ENCODE measurements around the gene ZDHHC7.

Gene ZDHHC7

DNA sequence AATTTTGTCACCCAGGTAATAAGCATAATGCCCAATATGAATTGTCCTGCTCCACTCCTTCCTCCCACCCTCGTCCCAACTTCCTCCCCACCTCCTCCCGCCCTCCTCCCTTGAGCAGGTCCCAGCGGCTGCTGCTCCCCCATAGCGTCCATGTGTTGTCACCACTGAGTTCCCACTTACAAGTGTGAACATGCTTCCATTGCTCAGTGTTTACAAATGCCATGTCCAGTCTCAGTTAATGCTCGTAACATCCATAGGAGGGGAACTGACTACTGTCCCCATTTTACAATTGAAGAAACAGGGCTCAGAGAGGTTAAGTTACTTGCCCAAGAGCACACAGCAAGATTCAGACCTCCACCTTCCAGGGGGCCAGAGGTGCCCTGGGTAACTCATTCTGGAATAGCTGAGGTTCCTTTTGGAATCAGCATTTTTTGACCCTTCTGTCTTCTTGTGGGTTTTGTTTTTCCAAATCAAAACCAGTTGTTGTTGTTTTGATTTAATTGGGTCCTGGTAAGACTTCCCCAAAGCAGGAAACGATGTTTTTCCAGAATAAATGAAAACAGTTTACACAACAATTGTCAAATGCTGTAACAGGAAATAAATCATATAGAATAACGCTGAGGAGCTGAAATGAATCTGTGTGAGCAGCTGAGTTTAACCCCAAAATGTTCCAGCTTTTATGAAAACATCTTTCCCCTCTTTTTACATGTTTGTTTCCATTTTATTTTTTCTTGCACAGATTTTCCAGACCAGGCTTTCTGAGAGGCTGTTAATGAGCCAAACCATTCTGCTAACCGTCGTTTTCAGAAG is 73.9 kb downstream of the ZDHHC7 start:
- H3K4me1 ChIP-seq (ENCODE audit: insufficient read depth, low read length, severe bottlenecking), result no peaks in the 10 kb centered on the region
- H3K27me3 ChIP-seq (ENCODE audit: insufficient read depth, low read length), result peaks cover 8% of the 10 kb centered on the region
- no peak overlapping the region for H3K4me2 ChIP-seq (ENCODE audit: low read length)
- no peak overlapping the region for H3K9ac ChIP-seq (ENCODE audit: low read length)
- no peaks in the 10 kb centered on the region for H3K36me3 ChIP-seq (ENCODE audit: insufficient read depth, low read length)
- no peaks in the 10 kb centered on the region for H3K9me3 ChIP-seq (ENCODE audit: low read length)
- no peak overlapping the region for H2AFZ ChIP-seq (ENCODE audit: low read length)
- H3K27ac ChIP-seq (ENCODE audit: low read depth, low read length, poor library complexity, severe bottlenecking), result no peak overlapping the region
- H3F3A ChIP-seq (ENCODE audit: insufficient read depth, low read length), result no peaks in the 10 kb centered on the region
- H3K4me3 ChIP-seq (ENCODE audit: low read depth, low read length, poor library complexity, severe bottlenecking), result no peak overlapping the region
- no peaks in the 10 kb centered on the region for H3K79me2 ChIP-seq (ENCODE audit: insufficient read depth, low read length)
- no peaks in the 10 kb centered on the region for H3K9me2 ChIP-seq (ENCODE audit: low read depth, low read length)
- TF ChIP-seq EZH2 (IDR thresholded peaks at IDR 0.05; ENCODE audit: borderline replicate concordance, low read length) (no peak), CTCF (IDR thresholded peaks at IDR 0.05; ENCODE audit: low read length) (no peak)
- no peaks in the 10 kb centered on the region for H4K20me1 ChIP-seq (ENCODE audit: insufficient read depth, low read length)

- Histone ChIP-seq H3K36me3 (ENCODE audit: insufficient read depth, low read length) (no peaks in the 10 kb centered on the region), H3K27ac (ENCODE audit: low read depth, low read length, poor library complexity, severe bottlenecking) (no peak overlapping the region), H3K4me3 (ENCODE audit: low read depth, low read length, poor library complexity, severe bottlenecking) (no peak overlapping the region), H3K4me1 (ENCODE audit: insufficient read depth, low read length, severe bottlenecking) (no peaks in the 10 kb centered on the region), H2AFZ (ENCODE audit: low read length) (no peak overlapping the region), H3K9me2 (ENCODE audit: low read depth, low read length) (no peaks in the 10 kb centered on the region), H3K79me2 (ENCODE audit: insufficient read depth, low read length) (no peaks in the 10 kb centered on the region), H3K27me3 (ENCODE audit: insufficient read depth, low read length) (peaks cover 4% of the 10 kb centered on the region; the same call in 1 of the 2 replicates), H3K4me2 (ENCODE audit: low read length) (no peak overlapping the region), H4K20me1 (ENCODE audit: insufficient read depth, low read length) (no peaks in the 10 kb centered on the region), H3K9ac (ENCODE audit: low read length) (no peak overlapping the region), H3F3A (ENCODE audit: insufficient read depth, low read length) (no peaks in the 10 kb centered on the region), H3K9me3 (ENCODE audit: low read length) (no peaks in the 10 kb centered on the region)
- TF ChIP-seq EZH2 (IDR thresholded peaks at IDR 0.05; ENCODE audit: borderline replicate concordance, low read length), result no peak
- no peak for TF ChIP-seq CTCF (IDR thresholded peaks at IDR 0.05; ENCODE audit: low read length)
Measured at GRCh38 chr16:84933774-84934631, 77.3 kb downstream of the ZDHHC7 start.

GRCh38 chr16:84932681-84933080 is 78.7 kb downstream of the ZDHHC7 start:
- no peaks in the 10 kb centered on the region for H3K9me2 ChIP-seq (ENCODE audit: low read depth, low read length)
- H3F3A ChIP-seq (ENCODE audit: insufficient read depth, low read length), result no peaks in the 10 kb centered on the region
- no peak overlapping the region for H3K27ac ChIP-seq (ENCODE audit: low read depth, low read length, poor library complexity, severe bottlenecking)
- H3K4me2 ChIP-seq (ENCODE audit: low read length), result no peak overlapping the region
- H3K4me1 ChIP-seq (ENCODE audit: insufficient read depth, low read length, severe bottlenecking), result no peaks in the 10 kb centered on the region
- H3K79me2 ChIP-seq (ENCODE audit: insufficient read depth, low read length), result no peaks in the 10 kb centered on the region
- H3K27me3 ChIP-seq (ENCODE audit: insufficient read depth, low read length), result peaks cover 4% of the 10 kb centered on the region; the same call in 1 of the 2 replicates
- no peak overlapping the region for H2AFZ ChIP-seq (ENCODE audit: low read length)
- H3K9ac ChIP-seq (ENCODE audit: low read length), result no peak overlapping the region
- H3K9me3 ChIP-seq (ENCODE audit: low read length), result no peaks in the 10 kb centered on the region
- H3K36me3 ChIP-seq (ENCODE audit: insufficient read depth, low read length), result no peaks in the 10 kb centered on the region
- H4K20me1 ChIP-seq (ENCODE audit: insufficient read depth, low read length), result no peaks in the 10 kb centered on the region
- TF ChIP-seq EZH2 (IDR thresholded peaks at IDR 0.05; ENCODE audit: borderline replicate concordance, low read length) (no peak), CTCF (IDR thresholded peaks at IDR 0.05; ENCODE audit: low read length) (no peak)
- no peak overlapping the region for H3K4me3 ChIP-seq (ENCODE audit: low read depth, low read length, poor library complexity, severe bottlenecking)

All from OCI-LY1 (cell line).